IMR-90 (cell line): Measurements from ENCODE around the gene NSUN7. TPM values are rescaled to one million over a fixed set of nuclear protein-coding genes. Genes with fewer than 3 reads are reported as not detected.

ENCODE experiments used
- ATAC-seq: fragments of 200-7000 bp; cut with Tn5 transposase; 2 replicates; pipeline ENCODE4 v1.9.1; 2020; ENCODE audit warnings: low read depth, mild to moderate bottlenecking, moderate library complexity
- BruUV-seq: library from RNA; stranded (reverse); fragments of 400-500 nt; replicated peaks from 2 replicates; lab custom pipeline; 2021; lab: Mats Ljungman, UMichigan
- CTCF ChIA-PET: fragments of 300-600 bp; formaldehyde crosslinking; extraction: SDS; loops from one replicate; lab custom pipeline; 2021; ENCODE audit warnings: antibody characterized with exemption; lab: Yijun Ruan, JAX
- POLR2A ChIA-PET: fragments of 300-600 bp; sonication (Branson Sonifier 250); formaldehyde crosslinking; loops from one replicate; lab custom pipeline; 2022; ENCODE audit warnings: antibody characterized with exemption; ENCODE audit not compliant: unreplicated experiment; lab: Charles Lee
- DNase-seq: peaks from one replicate; pipeline ENCODE4 v3.0.0; 2013
- H2AFZ ChIP-seq: replicated peaks from 2 replicates; pipeline ENCODE3; 2013; ENCODE audit warnings: low read length, mild to moderate bottlenecking; ENCODE audit not compliant: poor library complexity
- H2AK5ac ChIP-seq: 2 replicates; pipeline ENCODE4 v1.6.1; 2013; ENCODE audit warnings: low read depth, low read length, inconsistent platforms
- H2AK9ac ChIP-seq: replicated peaks from 2 replicates; pipeline ENCODE3; 2013; ENCODE audit warnings: mild to moderate bottlenecking, low read depth, low read length, moderate library complexity; ENCODE audit not compliant: poor library complexity
- H2BK120ac ChIP-seq: 2 replicates; pipeline ENCODE4 v1.6.1; 2013; ENCODE audit warnings: low read depth, low read length, inconsistent platforms
- H2BK15ac ChIP-seq: 3 replicates; pipeline ENCODE4 v1.6.1; 2013; ENCODE audit warnings: low read depth, low read length, inconsistent platforms
- H2BK20ac ChIP-seq: 2 replicates; pipeline ENCODE4 v1.6.1; 2013; ENCODE audit warnings: low read depth, mild to moderate bottlenecking, inconsistent platforms, low read length, moderate library complexity
- H2BK5ac ChIP-seq: 2 replicates; pipeline ENCODE4 v1.6.1; 2013; ENCODE audit warnings: mild to moderate bottlenecking, low read depth, low read length, inconsistent platforms; ENCODE audit not compliant: poor library complexity, severe bottlenecking
- H3K14ac ChIP-seq: replicated peaks from 2 replicates; pipeline ENCODE4 v1.6.1; 2013; ENCODE audit warnings: low read depth, low read length, inconsistent platforms
- H3K18ac ChIP-seq: 2 replicates; pipeline ENCODE4 v1.6.1; 2013; ENCODE audit warnings: low read depth, low read length, control low read depth
- H3K23ac ChIP-seq: 2 replicates; pipeline ENCODE4 v1.6.1; 2013; ENCODE audit warnings: low read depth, low read length, inconsistent platforms
- H3K27ac ChIP-seq: 2 replicates; pipeline ENCODE4 v1.5.1; 2013; ENCODE audit warnings: mild to moderate bottlenecking, control low read depth, low read length; ENCODE audit not compliant: insufficient read depth
- H3K27me3 ChIP-seq: 2 replicates; pipeline ENCODE4 v1.6.1; 2013; ENCODE audit warnings: low read length; ENCODE audit not compliant: control insufficient read depth, insufficient read depth
- H3K36me3 ChIP-seq: 2 replicates; pipeline ENCODE4 v1.6.1; 2013; ENCODE audit warnings: low read length, mixed read lengths; ENCODE audit not compliant: control insufficient read depth, insufficient read depth
- H3K4ac ChIP-seq: 2 replicates; pipeline ENCODE4 v1.6.1; 2013; ENCODE audit warnings: low read depth, low read length, inconsistent platforms
- H3K4me1 ChIP-seq: 2 replicates; pipeline ENCODE4 v1.6.1; 2013; ENCODE audit warnings: low read length, mixed read lengths; ENCODE audit not compliant: control insufficient read depth, insufficient read depth
- H3K4me2 ChIP-seq: 2 replicates; pipeline ENCODE4 v1.6.1; 2013; ENCODE audit warnings: low read depth, mild to moderate bottlenecking, control low read depth, low read length, moderate library complexity
- H3K4me3 ChIP-seq: 2 replicates; pipeline ENCODE4 v1.5.1; 2013; ENCODE audit warnings: low read depth, mild to moderate bottlenecking, control low read depth, low read length, moderate library complexity; ENCODE audit not compliant: insufficient read depth
- H3K56ac ChIP-seq: 2 replicates; pipeline ENCODE4 v1.6.1; 2013; ENCODE audit warnings: low read length, inconsistent platforms; ENCODE audit not compliant: insufficient read depth; ENCODE audit errors: extremely low read depth
- H3K79me1 ChIP-seq, 2 experiments: 2 replicates each; pipeline ENCODE4 v1.6.1; 2013; ENCODE audit warnings: low read length in 2 of 2, inconsistent platforms in 1 of 2, low read depth in 1 of 2
- H3K9ac ChIP-seq: 2 replicates; pipeline ENCODE4 v1.6.1; 2013; ENCODE audit warnings: low read depth, low read length, control low read depth
- H3K9me1 ChIP-seq: 2 replicates; pipeline ENCODE4 v1.6.1; 2013; ENCODE audit warnings: low read length, inconsistent platforms; ENCODE audit not compliant: insufficient read depth
- H3K9me3 ChIP-seq: 2 replicates; pipeline ENCODE4 v1.6.1; 2013; ENCODE audit warnings: low read length; ENCODE audit not compliant: control insufficient read depth, insufficient read depth
- H4K20me1 ChIP-seq: 2 replicates; pipeline ENCODE4 v1.6.1; 2013; ENCODE audit warnings: low read length, inconsistent platforms; ENCODE audit not compliant: insufficient read depth
- H4K5ac ChIP-seq: 2 replicates; pipeline ENCODE4 v1.6.1; 2013; ENCODE audit warnings: mild to moderate bottlenecking, low read depth, low read length, control low read depth
- H4K8ac ChIP-seq, 2 experiments: 2 replicates each; pipeline ENCODE4 v1.6.1; 2013; ENCODE audit warnings: low read depth in 2 of 2, low read length in 2 of 2, control low read depth in 1 of 2, inconsistent platforms in 1 of 2
- H4K91ac ChIP-seq: 2 replicates; pipeline ENCODE4 v1.6.1; 2013; ENCODE audit warnings: low read depth, low read length, inconsistent platforms; ENCODE audit not compliant: insufficient read depth
- BHLHE40 ChIP-seq: fragments of 150-350 bp; IDR thresholded peaks from 2 replicates; pipeline ENCODE4 v1.6.1; 2016; ENCODE audit warnings: mild to moderate bottlenecking, low read depth, low read length
- CEBPB ChIP-seq: IDR thresholded peaks from 2 replicates; pipeline ENCODE4 v1.6.1; 2012; ENCODE audit warnings: low read depth, low read length, improper control_type of control experiment
- CHD1 ChIP-seq: IDR thresholded peaks from 2 replicates; pipeline ENCODE4 v1.6.1; 2012; ENCODE audit warnings: low read depth, low read length, improper control_type of control experiment
- FOS ChIP-seq: fragments of 150-350 bp; IDR thresholded peaks from 2 replicates; pipeline ENCODE4 v1.6.1; 2016; ENCODE audit warnings: low read depth, low read length
- MAFK ChIP-seq: IDR thresholded peaks from 2 replicates; pipeline ENCODE4 v1.6.1; 2012; ENCODE audit warnings: low read depth, low read length, improper control_type of control experiment
- MAZ ChIP-seq: IDR thresholded peaks from 2 replicates; pipeline ENCODE4 v1.6.1; 2012; ENCODE audit warnings: low read depth, mild to moderate bottlenecking, low read length, improper control_type of control experiment, moderate library complexity, borderline replicate concordance
- MXI1 ChIP-seq: IDR thresholded peaks from 2 replicates; pipeline ENCODE4 v1.6.1; 2012; ENCODE audit warnings: low read depth, mild to moderate bottlenecking, low read length, moderate library complexity, borderline replicate concordance
- NFE2L2 ChIP-seq: fragments of 150-350 bp; IDR thresholded peaks from 2 replicates; pipeline ENCODE4 v1.6.1; 2016; ENCODE audit warnings: low read depth, mild to moderate bottlenecking, low read length
- POLR2A ChIP-seq: IDR thresholded peaks from 2 replicates; pipeline ENCODE4 v1.6.1; 2012; ENCODE audit warnings: mild to moderate bottlenecking, low read depth, low read length
- RAD21 ChIP-seq: IDR thresholded peaks from 2 replicates; pipeline ENCODE4 v1.6.1; 2012; ENCODE audit warnings: low read length, improper control_type of control experiment
- RCOR1 ChIP-seq: IDR thresholded peaks from 2 replicates; pipeline ENCODE4 v1.6.1; 2012; ENCODE audit warnings: mild to moderate bottlenecking, low read length, improper control_type of control experiment; ENCODE audit not compliant: insufficient replicate concordance
- RFX5 ChIP-seq: IDR thresholded peaks from 2 replicates; pipeline ENCODE4 v1.8.0; 2012; ENCODE audit warnings: low read depth, mild to moderate bottlenecking, low read length, moderate library complexity
- SMC3 ChIP-seq: fragments of 150-350 bp; IDR thresholded peaks from 2 replicates; pipeline ENCODE4 v1.6.1; 2016; ENCODE audit warnings: low read depth, mild to moderate bottlenecking, antibody characterized with exemption, low read length, moderate library complexity
- WGBS, 2 experiments: methylation state at CpG; one replicate each; pipeline versions ENCODE4 v1.1.5 to v1.1.7; 2013; ENCODE audit warnings: missing lambda C conversion rate in 2 of 2; ENCODE audit not compliant: insufficient read length in 1 of 2; ENCODE audit errors: extremely low coverage in 2 of 2; 5-methylcytosine and 5-hydroxymethylcytosine counted together
- dilution Hi-C: fragments of 300-500 bp; cut with HindIII; formaldehyde crosslinking; loops from one replicate; pipeline ENCODE4 v1.14.3; 2018; ENCODE audit warnings: low sequenced_read_pairs; ENCODE audit not compliant: unreplicated experiment
- in situ Hi-C: fragments of 300-500 bp; cut with MboI; formaldehyde crosslinking; loops from 3 replicates; pipeline ENCODE4 v1.14.3; 2019; ENCODE audit warnings: low sequenced_read_pairs, inconsistent platforms, mixed read lengths
- intact Hi-C: fragments of 100-400 bp; cut with micrococcal nuclease; formaldehyde crosslinking; loops from 2 replicates; pipeline ENCODE4 v1.10.0; 2022
- polyA plus RNA-seq, 3 experiments: library from polyadenylated mRNA; depleted of rRNA; stranded (reverse); fragments of >200 nt; gene quantifications; 2 replicates each; pipeline ENCODE4 v1.2.3, GENCODE V29; 2012; ENCODE audit warnings: low replicate concordance in 1 of 3
- total RNA-seq: library from RNA; depleted of rRNA; stranded (reverse); fragments of >200 nt; gene quantifications from 2 replicates; pipeline ENCODE4 v1.2.3, GENCODE V29; 2012
- TF ChIP-seq, protein P1 (sequence below): fragments of 150-350 bp; IDR thresholded peaks from 2 replicates; pipeline ENCODE4 v1.6.1; 2017; ENCODE audit warnings: mild to moderate bottlenecking, antibody characterized with exemption, low read length, low read depth
- TF ChIP-seq, protein P2 (sequence below): conservative IDR thresholded peaks from 2 replicates; pipeline ENCODE4 v1.5.1; 2012; ENCODE audit warnings: mild to moderate bottlenecking, low read depth, low read length, improper control_type of control experiment
- TF ChIP-seq, protein P3 (sequence below): fragments of 150-350 bp; IDR thresholded peaks from 2 replicates; pipeline ENCODE4 v1.6.1; 2016; ENCODE audit warnings: low read depth, mild to moderate bottlenecking, low read length, moderate library complexity, borderline replicate concordance

The NSUN7 gene
- total and polyA plus RNA-seq, 2 of the 4 experiments (the other 2 are of a cell fraction), result not detected

DNA sequence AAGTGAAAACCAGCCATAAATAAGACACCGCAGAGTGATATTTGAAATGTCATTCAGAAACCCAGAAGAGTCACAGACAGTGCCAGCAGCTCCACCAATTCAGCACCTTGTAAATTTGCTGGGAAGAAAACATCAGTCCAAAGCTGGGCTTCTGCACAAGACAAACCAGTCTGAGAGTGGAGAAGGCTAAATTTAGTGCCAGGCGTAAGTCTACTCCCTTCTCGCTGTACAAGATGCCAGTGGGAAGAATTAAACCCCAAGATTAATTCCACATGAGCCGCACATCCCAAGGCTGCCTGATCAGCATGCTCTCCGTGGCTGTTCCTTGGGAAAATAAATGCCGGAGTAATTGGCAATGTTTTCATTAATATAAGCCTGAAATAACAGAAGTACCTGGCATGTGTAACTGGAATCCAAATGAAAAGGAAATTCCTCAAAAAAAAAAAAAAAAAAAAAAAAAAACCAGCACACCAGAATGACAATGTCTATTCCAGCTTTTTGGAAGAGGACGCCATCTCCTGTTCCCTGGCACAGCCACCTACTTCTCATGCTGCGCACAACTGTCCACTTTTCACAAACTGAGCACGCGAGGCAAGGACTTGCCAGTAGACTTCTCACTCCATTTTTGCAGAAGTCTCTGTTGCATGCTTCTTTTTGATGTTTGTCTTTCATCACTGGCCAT is 95.5 kb downstream of the NSUN7 start:
- no peaks in the 10 kb centered on the region for H3K9me3 ChIP-seq
- no peaks in the 10 kb centered on the region for H4K20me1 ChIP-seq
- TF ChIP-seq CEBPB (no peak), MAFK (no peak), RAD21 (no peak), CHD1 (no peak), POLR2A (no peak), NFE2L2 (no peak), MAZ (no peak), BHLHE40 (no peak), SMC3 (no peak), MXI1 (no peak), RCOR1 (no peak), FOS (no peak), RFX5 (no peak)
- TF ChIP-seq, protein P1, sequence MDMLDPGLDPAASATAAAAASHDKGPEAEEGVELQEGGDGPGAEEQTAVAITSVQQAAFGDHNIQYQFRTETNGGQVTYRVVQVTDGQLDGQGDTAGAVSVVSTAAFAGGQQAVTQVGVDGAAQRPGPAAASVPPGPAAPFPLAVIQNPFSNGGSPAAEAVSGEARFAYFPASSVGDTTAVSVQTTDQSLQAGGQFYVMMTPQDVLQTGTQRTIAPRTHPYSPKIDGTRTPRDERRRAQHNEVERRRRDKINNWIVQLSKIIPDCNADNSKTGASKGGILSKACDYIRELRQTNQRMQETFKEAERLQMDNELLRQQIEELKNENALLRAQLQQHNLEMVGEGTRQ, result no peak
- TF ChIP-seq, protein P2, sequence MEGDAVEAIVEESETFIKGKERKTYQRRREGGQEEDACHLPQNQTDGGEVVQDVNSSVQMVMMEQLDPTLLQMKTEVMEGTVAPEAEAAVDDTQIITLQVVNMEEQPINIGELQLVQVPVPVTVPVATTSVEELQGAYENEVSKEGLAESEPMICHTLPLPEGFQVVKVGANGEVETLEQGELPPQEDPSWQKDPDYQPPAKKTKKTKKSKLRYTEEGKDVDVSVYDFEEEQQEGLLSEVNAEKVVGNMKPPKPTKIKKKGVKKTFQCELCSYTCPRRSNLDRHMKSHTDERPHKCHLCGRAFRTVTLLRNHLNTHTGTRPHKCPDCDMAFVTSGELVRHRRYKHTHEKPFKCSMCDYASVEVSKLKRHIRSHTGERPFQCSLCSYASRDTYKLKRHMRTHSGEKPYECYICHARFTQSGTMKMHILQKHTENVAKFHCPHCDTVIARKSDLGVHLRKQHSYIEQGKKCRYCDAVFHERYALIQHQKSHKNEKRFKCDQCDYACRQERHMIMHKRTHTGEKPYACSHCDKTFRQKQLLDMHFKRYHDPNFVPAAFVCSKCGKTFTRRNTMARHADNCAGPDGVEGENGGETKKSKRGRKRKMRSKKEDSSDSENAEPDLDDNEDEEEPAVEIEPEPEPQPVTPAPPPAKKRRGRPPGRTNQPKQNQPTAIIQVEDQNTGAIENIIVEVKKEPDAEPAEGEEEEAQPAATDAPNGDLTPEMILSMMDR, result no peak
- TF ChIP-seq, protein P3, sequence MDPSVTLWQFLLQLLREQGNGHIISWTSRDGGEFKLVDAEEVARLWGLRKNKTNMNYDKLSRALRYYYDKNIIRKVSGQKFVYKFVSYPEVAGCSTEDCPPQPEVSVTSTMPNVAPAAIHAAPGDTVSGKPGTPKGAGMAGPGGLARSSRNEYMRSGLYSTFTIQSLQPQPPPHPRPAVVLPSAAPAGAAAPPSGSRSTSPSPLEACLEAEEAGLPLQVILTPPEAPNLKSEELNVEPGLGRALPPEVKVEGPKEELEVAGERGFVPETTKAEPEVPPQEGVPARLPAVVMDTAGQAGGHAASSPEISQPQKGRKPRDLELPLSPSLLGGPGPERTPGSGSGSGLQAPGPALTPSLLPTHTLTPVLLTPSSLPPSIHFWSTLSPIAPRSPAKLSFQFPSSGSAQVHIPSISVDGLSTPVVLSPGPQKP, result no peak
- no peaks in the 10 kb centered on the region for H3K27me3 ChIP-seq
- POLR2A ChIA-PET, result no interaction called here
- 89% methylated on average over 3 of the region's 10 CpGs; no CpG with 5 or more reads in 1 of the 2 experiments for whole genome bisulfite sequencing, 2 experiments
- H2AK9ac ChIP-seq, result no peak overlapping the region
- H3K23ac ChIP-seq, result no peak overlapping the region
- no peak overlapping the region for H4K91ac ChIP-seq
- H4K5ac ChIP-seq, result no peak overlapping the region
- H3K79me1 ChIP-seq, result peaks cover 3 to 7% of the 10 kb centered on the region in 2 experiments; a peak in 3 of 4 replicates
- no peak overlapping the region for H2BK15ac ChIP-seq
- H2BK20ac ChIP-seq, result no peak overlapping the region
- H3K14ac ChIP-seq, result no peak overlapping the region; the same call in 1 of the 2 replicates
- no peaks in the 10 kb centered on the region for H3K36me3 ChIP-seq
- no peak for ATAC-seq
- no peaks in the 10 kb centered on the region for H3K4me1 ChIP-seq
- intact Hi-C loops (no loop called here), dilution Hi-C loops (no loop called here), in situ Hi-C loops (no loop called here)
- DNase-seq, result no peak
- no peak overlapping the region for H4K8ac ChIP-seq
- no peak overlapping the region for H2BK5ac ChIP-seq
- no peak overlapping the region for H3K18ac ChIP-seq
- H3K9ac ChIP-seq, result no peak overlapping the region
- no TSS peak for BruUV-seq
- no peak overlapping the region for H2BK120ac ChIP-seq
- H2AFZ ChIP-seq, result no peak overlapping the region
- no peak overlapping the region for H3K4me2 ChIP-seq
- no peak overlapping the region for H3K56ac ChIP-seq
- CTCF ChIA-PET, result interaction anchor here (0.7 kb wide), 1 partner anchor 713 kb away, joined by 6 read pairs; no protein-coding TSS in a partner anchor
- H3K27ac ChIP-seq, result no peak overlapping the region
- H3K9me1 ChIP-seq, result peaks cover 13% of the 10 kb centered on the region; the same call in 1 of the 2 replicates
- no peak overlapping the region for H3K4ac ChIP-seq
- no peak overlapping the region for H3K4me3 ChIP-seq
- no peak overlapping the region for H2AK5ac ChIP-seq
